ENCODE results near the gene LDLRAD1. TPM values are rescaled to one million over a fixed set of nuclear protein-coding genes. Genes with fewer than 3 reads are reported as not detected.
"Not testable (repeated sequence)": the region's sequence is repeated elsewhere in the genome, so short reads cannot be mapped to it uniquely, and the experiment has no call there.

The LDLRAD1 gene
- not detected for total RNA-seq

- ChIA-PET POLR2A (no interaction called here), CTCF (no interaction called here)
Measured at GRCh38 chr1:54017979-54018378, at the start of gene LDLRAD1. Gene LDLRAD1 (minus strand): TSS chr1:54018186. CDS start chr1:54018112, 74 bp downstream.

DNA sequence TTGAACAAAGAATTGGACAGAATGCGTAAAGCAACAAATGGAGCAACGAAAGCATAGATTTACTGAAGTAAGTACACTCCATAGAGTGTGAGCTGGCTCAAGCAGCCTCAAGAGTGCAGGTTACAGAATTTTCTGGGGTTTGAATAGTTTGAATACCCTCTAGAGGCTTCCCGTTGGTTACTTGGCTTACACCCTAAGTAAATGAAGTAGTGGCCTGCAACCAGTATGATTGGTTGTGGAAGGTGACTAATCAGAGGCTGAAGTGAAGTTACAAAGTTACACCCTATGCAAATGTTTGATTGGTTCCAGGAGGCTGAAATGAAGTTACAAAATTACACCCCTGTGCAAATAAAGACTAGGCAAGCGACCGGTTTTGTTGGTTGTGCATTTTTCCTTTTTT lies 46.3 kb upstream of the LDLRAD1 start:
- ChIA-PET CTCF (no interaction called here), POLR2A (no interaction called here)

GRCh38 chr1:54054438-54054749 lies 36.4 kb upstream of the LDLRAD1 start:
- ChIA-PET POLR2A (interaction anchor here (1.2 kb wide), 1 partner anchor 216 kb away, joined by 3 read pairs; the partner anchor contains the start of gene NDC1), CTCF (interaction anchor here (0.8 to 1.2 kb wide), 2 partner anchors 17 to 27 kb away, joined by 3 read pairs; no protein-coding TSS in a partner anchor)

- CTCF ChIA-PET: interaction anchor here (1.2 kb wide), 2 partner anchors 17 to 436 kb away, joined by 3 to 5 read pairs; no protein-coding TSS in a partner anchor
- POLR2A ChIA-PET: interaction anchor here (1.2 to 2.0 kb wide), 3 partner anchors 108 to 217 kb away, joined by 3 to 9 read pairs (median 6); partner anchors contain the start of genes IFT25 and NDC1
Measured at GRCh38 chr1:54053745-54054437, 35.9 kb upstream of the LDLRAD1 start.

DNA sequence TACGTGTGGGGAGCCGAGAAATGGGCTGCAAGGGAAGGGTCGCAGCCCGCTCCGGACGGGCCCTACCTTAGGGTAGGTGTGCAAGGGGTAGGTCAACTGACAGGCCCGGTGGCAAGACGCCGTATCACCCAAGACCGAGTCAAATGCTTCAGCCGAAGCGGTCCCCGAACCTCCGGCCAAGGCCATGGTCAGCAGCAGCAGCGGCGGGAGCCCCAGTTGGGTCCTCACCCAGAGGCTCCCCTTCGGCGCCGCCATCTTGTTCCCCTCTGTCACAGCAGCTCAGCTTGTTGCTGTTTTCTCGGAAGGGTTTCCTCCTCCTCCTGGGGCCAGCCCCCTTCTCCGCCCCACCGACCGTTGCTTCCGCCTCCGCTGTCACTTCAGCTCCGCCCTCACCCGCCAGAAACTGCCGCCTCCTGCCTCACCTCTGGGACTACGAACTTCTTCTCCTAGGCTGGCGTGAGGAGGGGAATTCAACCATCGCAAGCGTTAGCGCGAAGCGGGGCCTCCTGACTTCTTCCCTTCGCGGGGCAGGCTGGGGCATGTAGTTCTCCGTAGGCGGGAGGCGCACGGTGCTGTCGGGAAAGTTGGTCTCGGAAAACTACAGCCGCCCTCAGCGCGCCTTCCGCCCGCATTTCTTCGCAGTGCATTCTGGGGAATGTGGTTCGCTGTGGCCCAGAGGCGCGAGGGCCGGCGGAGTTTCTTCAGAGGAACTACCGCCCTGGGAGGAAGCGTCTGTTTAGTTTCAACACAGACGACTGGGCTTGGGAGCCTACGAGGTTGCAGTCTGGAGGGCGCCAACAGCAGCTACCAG lies 35.2 kb upstream of the LDLRAD1 start, which contains the start of the genes TCEANC2 and TMEM59:
TCEANC2 (plus strand) TSS at position 675 of the 811 bp plus-strand sequence. CDS start 815 bp downstream, outside the sequence.
TMEM59 (minus strand) TSS at position 271 of the 811 bp plus-strand sequence; CDS start at position 255, 16 bp downstream.
- CTCF ChIA-PET: interaction anchor here (1.0 to 1.2 kb wide), 2 partner anchors 29 to 436 kb away, joined by 4 to 5 read pairs; no protein-coding TSS in a partner anchor
- POLR2A ChIA-PET: interaction anchor here (1.6 to 2.0 kb wide), 2 partner anchors 108 to 216 kb away, joined by 6 to 9 read pairs; partner anchors contain the start of gene IFT25

DNA sequence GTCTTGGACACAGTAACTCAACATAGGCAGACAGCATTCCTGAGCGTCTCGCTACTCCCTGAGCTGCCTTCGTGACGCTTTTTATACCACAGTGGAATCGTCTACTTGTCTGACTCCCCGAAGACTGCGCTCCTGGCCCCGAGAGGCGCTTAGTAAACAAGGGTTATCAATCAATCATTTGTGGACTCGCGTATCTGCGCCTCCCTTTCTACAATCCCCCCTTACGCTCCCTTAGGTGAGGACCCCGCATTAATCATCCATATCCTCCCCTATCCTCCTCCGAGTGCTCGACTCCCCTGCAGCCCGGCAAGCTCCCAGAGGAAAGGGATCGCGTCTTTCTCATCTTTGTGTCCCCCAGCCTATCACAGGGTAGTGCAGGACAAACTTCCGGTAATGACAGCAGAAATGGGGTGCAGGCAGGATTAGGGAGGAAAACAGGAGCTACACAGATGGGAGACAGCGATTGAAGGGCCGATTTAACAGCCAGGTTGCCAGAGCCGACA lies 34.5 kb upstream of the LDLRAD1 start:
- ChIA-PET CTCF (interaction anchor here (1.0 to 1.2 kb wide), 2 partner anchors 29 to 437 kb away, joined by 4 to 5 read pairs; no protein-coding TSS in a partner anchor), POLR2A (interaction anchor here (1.6 to 2.0 kb wide), 2 partner anchors 107 to 215 kb away, joined by 6 to 9 read pairs; partner anchors contain the start of gene IFT25)

DNA sequence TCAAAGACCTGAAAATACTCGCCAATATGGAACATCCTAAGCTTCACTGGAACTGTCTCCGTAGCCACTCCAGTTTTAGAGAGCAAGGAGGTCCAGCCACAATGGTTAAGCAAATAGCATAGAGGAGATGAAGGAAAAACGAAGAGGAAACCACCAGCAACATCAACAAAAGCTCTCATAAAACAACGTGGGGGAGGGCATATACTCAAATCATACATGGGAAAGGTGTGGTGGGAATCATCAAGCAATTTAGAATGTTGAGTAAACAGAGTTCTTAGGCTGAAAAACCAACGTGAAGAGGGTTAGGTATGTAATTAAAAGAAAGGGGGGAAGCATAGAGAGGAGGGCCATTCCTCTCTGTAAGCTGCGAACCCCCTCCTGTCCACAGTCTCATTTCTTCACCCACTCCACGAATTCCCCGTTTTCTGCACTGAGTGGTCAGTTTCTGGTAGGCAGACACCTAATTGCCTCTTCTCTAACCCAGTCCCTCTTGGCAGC lies 34.0 kb upstream of the LDLRAD1 start:
- CTCF ChIA-PET: no interaction called here
- POLR2A ChIA-PET: interaction anchor here (1.6 to 2.0 kb wide), 2 partner anchors 106 to 215 kb away, joined by 6 to 9 read pairs; partner anchors contain the start of gene IFT25

DNA sequence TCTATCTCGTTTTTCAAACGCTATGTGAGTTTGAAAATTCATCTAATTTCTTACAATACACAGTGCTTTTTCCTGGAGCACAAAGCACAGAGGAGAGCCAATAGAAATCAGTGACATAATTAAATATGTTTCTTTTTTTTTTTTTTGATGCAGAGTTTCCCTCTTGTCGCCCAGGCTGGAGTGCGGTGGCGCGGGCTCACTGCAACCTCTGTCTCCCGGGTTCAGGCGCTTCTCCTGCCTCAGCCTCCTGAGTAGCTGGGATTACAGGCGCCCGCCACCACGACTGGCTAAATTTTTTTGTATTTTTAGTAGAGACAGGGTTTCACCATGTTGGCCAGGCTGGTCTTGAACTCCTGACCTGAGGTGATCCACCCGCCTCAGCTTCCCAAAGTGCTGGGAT lies 32.4 kb upstream of the LDLRAD1 start:
- POLR2A ChIA-PET, CTCF ChIA-PET: not testable (repeated sequence)

DNA sequence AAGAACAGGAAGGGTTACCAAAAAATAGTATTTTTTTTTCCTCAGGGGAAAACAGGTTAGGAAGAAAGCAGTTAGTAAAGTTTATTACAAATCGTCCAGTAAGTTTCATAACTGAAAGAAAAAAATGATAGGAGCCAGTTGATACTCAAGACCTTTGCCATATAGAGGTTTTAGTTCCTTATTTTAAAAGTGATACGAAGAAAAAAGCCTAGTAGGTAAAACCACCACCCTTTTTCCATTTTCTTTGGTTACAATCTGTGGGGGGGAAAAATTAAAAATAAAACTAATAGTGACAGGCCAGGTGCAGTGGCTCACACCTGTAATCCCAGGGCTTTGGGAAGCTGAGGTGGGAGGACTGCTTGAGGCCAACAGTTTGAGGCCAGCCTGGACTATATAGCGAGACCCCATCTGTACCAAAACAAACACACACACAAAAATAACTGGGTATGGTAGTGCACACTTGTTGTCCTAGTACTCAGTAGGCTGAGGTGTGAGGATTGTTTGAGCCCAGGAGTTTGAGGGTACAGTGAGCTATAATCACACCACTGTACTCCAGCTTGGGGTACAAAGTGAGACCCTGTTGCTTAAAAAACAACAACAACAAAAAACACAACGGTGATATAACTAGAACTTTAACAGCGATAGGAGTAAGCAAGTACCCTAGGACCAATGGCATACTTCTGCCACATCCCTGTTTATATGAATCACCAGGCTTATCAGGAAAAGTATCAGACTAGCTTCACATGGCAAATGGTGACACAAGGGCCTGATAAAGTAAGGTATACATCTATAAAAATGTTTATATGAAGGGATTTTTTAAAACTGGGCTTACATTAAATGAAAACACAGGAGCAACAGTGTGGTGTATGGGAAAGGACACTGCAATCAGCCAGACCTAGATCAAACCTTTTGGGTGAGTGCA lies 29.7 kb upstream of the LDLRAD1 start:
- CTCF ChIA-PET: no interaction called here
- POLR2A ChIA-PET: no interaction called here

- POLR2A ChIA-PET: no interaction called here
- CTCF ChIA-PET: no interaction called here
Measured at GRCh38 chr1:54046671-54047383, 28.8 kb upstream of the LDLRAD1 start.

DNA sequence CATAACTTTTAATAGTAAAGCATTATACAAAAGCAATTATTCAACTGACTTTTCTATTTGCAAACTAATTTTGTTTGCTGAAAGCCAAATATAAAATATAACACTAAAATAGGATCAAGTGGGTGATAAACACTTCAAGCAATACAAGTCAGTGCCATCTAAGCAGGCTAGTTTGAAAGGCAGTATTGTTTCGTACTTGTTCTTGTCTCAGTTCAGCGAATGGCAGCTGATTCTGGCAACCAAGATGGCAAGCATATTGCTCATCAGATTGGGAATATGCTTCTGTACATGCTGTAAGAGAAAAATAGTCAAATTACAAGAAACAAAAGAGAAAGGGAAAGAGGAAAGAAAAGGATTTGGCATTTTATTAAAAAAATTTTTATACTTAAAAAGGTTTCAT lies 27.5 kb upstream of the LDLRAD1 start:
- POLR2A ChIA-PET: no interaction called here

DNA sequence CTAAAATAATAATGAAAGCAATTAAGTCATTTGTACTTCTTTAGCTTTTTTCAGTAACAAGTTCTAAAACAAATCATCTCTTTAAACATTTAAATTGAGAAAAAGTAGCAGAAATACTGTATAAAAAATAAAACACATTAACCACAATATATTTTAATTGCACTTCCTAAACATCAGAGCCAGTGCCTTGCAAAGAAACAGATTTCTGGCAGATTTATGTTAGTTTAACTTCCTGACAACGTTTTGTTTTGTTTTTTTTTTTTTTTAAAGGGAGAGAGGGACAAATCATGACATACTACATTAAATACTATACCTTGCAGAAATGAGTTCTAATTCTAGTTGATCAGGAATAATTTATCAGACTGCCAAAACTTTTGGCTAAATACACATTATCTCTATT lies 23.8 kb upstream of the LDLRAD1 start:
- ChIA-PET CTCF (no interaction called here), POLR2A (no interaction called here)

More for the DNA sequence above, 27.5 kb upstream of the LDLRAD1 start:
- CTCF ChIA-PET: no interaction called here

GRCh38 chr1:54037476-54037875 lies 19.5 kb upstream of the LDLRAD1 start:
- ChIA-PET CTCF (no interaction called here), POLR2A (no interaction called here)

DNA sequence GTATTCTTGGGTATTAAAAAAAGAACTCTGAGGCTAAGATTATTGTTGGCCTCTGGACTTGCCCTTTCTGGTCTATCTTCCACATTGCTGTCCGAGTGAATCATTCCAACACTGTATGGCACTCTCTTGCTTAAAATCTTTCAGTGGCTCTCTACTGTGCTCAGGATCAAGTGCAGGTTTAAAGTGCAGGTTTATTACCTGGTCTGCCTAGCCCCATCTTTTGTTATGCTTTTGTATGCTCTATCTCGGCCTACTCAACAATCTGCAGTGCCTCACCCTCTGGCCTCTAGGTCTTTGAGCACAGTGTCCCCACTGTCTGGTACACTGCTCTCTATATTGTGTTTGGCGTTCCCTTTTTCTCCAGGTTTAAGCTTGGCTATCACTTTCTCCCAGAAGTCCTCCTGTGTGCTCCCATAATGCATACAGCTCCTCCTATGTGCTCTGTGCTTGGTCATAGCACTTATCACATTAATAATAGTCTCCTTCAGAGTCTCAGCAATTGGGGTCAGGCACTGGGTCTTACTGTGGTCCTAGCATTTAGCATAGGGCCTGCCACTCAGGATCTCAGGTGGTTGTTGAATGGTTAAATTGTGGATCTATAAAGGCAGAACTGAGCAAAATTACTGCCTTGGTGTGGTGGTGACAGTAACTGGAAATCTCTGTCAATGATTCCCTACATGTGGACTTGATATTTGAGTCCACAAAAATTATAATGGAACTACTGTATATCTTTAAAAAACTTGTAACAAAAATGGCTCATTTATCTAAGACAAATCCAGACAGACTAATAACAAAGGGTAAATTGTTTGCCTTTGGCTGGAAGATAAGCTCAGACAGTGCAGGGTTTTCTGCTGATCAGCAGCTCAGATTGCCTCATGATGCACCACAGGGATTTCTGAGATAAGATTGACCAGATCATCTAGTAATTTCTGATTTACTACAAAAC lies 10.6 kb upstream of the LDLRAD1 start:
- POLR2A ChIA-PET: no interaction called here

DNA sequence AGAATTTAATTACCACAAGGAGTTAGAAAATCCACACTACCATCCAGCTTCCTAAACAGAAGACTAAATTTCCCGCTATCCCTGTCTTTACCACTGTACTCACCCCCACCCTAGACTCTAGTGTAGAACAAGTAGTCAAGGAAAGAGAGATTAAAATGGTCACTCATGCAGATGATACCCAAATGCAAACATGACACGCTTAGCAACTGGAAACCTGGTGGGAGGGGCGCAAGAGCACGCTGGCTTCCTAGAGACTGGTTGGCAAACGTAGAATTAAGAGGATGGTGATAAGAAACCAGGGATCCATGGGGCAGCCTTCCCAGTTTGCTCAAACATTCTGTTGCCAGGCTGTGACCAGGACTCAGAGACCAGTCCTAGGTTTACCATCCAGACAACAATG lies 9.9 kb upstream of the LDLRAD1 start:
- CTCF ChIA-PET: no interaction called here
- POLR2A ChIA-PET: no interaction called here

More for the DNA sequence above, 10.6 kb upstream of the LDLRAD1 start:
- CTCF ChIA-PET: interaction anchor here (0.6 kb wide), 1 partner anchor 461 kb away, joined by 3 read pairs; no protein-coding TSS in a partner anchor

DNA sequence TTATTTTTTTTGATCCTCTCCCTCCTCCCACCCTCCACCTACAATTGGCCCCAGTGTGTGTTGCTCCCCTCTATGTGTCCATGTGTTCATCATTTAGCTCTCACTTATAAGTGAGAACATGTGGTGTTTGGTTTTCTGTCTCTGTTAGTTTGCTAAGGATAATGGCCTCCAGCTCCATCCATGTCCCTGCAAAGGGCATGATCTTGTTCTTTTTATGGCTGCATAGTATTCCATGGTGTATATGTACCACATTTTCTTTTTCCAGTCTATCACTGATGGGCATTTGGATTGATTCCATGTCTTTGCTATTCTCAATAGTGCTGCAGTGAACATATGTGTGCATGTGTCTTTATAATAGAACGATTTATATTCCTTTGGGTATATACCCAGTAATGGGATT lies 6.8 kb upstream of the LDLRAD1 start:
- CTCF ChIA-PET, POLR2A ChIA-PET: not testable (repeated sequence)

- POLR2A ChIA-PET: no interaction called here
- CTCF ChIA-PET: no interaction called here
Measured at GRCh38 chr1:54024358-54024757, 6.4 kb upstream of the LDLRAD1 start.
